HL-60 (cell line): ENCODE results near the gene CABP7.

Experiments used
- DNase-seq, 2 experiments: peaks; one replicate each; pipeline ENCODE4 v3.0.0-alpha.2; 2010 to 2020; ENCODE audit warnings: low read depth in 1 of 2, low spot score in 1 of 2
- H3K27ac ChIP-seq: fragments of 250-450 bp; sonication (Bioruptor Pico); replicated peaks from 2 replicates; pipeline ENCODE4 v1.5.1; 2020; ENCODE audit warnings: mild to moderate bottlenecking, moderate library complexity
- H3K27me3 ChIP-seq: fragments of 250-450 bp; sonication (Bioruptor Pico); 2 replicates; pipeline ENCODE4 v1.5.1; 2021; ENCODE audit warnings: mild to moderate bottlenecking, moderate library complexity; ENCODE audit not compliant: insufficient read depth, poor library complexity, severe bottlenecking
- H3K4me3 ChIP-seq: replicated peaks from 2 replicates; pipeline ENCODE4 v1.5.1; 2011; ENCODE audit warnings: mild to moderate bottlenecking, control low read depth, low read length; ENCODE audit not compliant: insufficient read depth
- GABPA ChIP-seq: IDR thresholded peaks from 2 replicates; pipeline ENCODE4 v1.6.1; 2012; ENCODE audit warnings: low read depth
- POLR2AphosphoS5 ChIP-seq: IDR thresholded peaks from 2 replicates; pipeline ENCODE4 v1.6.1; 2012; ENCODE audit warnings: low read depth
- SPI1 ChIP-seq: IDR thresholded peaks from 2 replicates; pipeline ENCODE4 v1.6.1; 2012; ENCODE audit warnings: low read depth, mild to moderate bottlenecking, borderline replicate concordance
- TF ChIP-seq, protein P1 (sequence below): IDR thresholded peaks from 2 replicates; pipeline ENCODE4 v1.6.1; 2012; ENCODE audit warnings: low read depth; ENCODE audit not compliant: insufficient replicate concordance
- TF ChIP-seq, protein P2 (sequence below): IDR thresholded peaks from one replicate; pipeline ENCODE4 v1.5.1; 2011; ENCODE audit warnings: low read length, control low read depth, inconsistent platforms; ENCODE audit not compliant: insufficient read depth

The CABP7 gene

DNA sequence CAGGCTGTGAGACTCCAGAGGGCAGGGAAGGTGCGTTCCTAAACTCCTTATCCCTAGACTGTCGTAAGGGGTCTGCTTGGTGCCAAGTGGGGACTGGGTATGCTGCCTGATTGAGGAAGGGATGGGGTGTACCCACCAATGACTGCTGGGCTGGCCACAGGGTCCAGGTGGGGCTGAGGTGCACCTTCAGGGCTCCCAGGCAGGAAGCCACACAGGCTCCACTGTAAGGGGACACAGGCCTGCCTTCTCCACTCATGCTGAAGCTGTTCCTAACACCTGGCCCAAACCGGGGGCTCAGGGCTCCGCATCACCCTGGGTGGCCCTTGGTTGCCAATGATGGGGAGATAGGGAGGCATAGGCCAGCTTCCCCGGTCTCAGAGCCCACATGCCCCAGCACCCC is 20.4 kb downstream of the CABP7 start:
- Histone ChIP-seq H3K27ac (no peak overlapping the region), H3K4me3 (no peak overlapping the region), H3K27me3 (no peaks in the 10 kb centered on the region)
- no peak for TF ChIP-seq POLR2AphosphoS5
- TF ChIP-seq, protein P1, sequence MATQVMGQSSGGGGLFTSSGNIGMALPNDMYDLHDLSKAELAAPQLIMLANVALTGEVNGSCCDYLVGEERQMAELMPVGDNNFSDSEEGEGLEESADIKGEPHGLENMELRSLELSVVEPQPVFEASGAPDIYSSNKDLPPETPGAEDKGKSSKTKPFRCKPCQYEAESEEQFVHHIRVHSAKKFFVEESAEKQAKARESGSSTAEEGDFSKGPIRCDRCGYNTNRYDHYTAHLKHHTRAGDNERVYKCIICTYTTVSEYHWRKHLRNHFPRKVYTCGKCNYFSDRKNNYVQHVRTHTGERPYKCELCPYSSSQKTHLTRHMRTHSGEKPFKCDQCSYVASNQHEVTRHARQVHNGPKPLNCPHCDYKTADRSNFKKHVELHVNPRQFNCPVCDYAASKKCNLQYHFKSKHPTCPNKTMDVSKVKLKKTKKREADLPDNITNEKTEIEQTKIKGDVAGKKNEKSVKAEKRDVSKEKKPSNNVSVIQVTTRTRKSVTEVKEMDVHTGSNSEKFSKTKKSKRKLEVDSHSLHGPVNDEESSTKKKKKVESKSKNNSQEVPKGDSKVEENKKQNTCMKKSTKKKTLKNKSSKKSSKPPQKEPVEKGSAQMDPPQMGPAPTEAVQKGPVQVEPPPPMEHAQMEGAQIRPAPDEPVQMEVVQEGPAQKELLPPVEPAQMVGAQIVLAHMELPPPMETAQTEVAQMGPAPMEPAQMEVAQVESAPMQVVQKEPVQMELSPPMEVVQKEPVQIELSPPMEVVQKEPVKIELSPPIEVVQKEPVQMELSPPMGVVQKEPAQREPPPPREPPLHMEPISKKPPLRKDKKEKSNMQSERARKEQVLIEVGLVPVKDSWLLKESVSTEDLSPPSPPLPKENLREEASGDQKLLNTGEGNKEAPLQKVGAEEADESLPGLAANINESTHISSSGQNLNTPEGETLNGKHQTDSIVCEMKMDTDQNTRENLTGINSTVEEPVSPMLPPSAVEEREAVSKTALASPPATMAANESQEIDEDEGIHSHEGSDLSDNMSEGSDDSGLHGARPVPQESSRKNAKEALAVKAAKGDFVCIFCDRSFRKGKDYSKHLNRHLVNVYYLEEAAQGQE: no peak
- no peak for TF ChIP-seq SPI1
- TF ChIP-seq, protein P2, sequence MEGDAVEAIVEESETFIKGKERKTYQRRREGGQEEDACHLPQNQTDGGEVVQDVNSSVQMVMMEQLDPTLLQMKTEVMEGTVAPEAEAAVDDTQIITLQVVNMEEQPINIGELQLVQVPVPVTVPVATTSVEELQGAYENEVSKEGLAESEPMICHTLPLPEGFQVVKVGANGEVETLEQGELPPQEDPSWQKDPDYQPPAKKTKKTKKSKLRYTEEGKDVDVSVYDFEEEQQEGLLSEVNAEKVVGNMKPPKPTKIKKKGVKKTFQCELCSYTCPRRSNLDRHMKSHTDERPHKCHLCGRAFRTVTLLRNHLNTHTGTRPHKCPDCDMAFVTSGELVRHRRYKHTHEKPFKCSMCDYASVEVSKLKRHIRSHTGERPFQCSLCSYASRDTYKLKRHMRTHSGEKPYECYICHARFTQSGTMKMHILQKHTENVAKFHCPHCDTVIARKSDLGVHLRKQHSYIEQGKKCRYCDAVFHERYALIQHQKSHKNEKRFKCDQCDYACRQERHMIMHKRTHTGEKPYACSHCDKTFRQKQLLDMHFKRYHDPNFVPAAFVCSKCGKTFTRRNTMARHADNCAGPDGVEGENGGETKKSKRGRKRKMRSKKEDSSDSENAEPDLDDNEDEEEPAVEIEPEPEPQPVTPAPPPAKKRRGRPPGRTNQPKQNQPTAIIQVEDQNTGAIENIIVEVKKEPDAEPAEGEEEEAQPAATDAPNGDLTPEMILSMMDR: no peak
- no peak for TF ChIP-seq GABPA
- DNase-seq: no peak

DNA sequence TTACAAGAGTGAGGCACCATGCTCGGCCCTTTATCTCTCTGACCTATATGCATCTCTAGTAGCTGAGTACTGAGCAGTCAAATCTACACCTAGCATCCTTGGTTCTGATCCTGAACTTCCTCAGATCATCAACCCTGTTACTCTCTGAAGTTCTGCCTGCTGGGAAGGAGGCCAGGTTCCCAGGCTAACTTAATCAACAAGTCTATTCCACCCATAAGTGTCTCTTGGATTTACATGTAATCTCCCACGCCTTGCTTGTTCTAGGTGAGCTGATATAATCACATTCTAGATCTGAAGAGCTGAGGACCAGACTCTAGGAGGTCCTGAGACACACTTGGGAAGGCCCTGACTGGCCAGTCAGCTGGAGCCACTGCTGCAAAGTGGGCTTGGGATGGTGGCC is 22.1 kb downstream of the CABP7 start:
- no peaks in the 10 kb centered on the region for H3K27me3 ChIP-seq
- no peak overlapping the region for H3K27ac ChIP-seq
- no peak for DNase-seq
- TF ChIP-seq SPI1: no peak
- TF ChIP-seq, protein P2: no peak
- TF ChIP-seq POLR2AphosphoS5: no peak
- TF ChIP-seq, protein P1: no peak
- no peak for TF ChIP-seq GABPA
- no peak overlapping the region for H3K4me3 ChIP-seq

DNA sequence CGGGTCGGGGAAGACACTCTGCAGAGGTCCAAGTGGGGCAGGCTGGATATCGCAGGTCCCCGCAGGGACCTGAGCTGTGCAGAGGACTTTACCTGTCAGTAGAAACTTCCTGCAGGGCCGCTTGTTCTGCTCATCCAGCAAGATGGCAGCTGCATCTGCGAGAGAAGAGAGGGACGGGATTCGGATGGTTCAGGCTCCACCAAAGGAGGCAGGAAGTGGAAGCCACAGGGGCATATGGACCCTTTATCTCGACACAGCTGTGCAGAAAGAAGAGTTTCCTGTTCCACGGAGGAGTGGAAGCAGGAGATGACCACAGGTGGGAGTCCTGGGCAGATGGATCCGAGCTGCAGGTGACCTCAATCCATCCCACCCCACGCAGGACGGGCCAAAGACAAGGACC is 22.5 kb downstream of the CABP7 start:
- H3K4me3 ChIP-seq: no peak overlapping the region
- no peaks in the 10 kb centered on the region for H3K27me3 ChIP-seq
- DNase-seq: no peak
- H3K27ac ChIP-seq: no peak overlapping the region
- TF ChIP-seq, protein P1: no peak
- no peak for TF ChIP-seq GABPA
- TF ChIP-seq POLR2AphosphoS5: no peak
- no peak for TF ChIP-seq SPI1
- TF ChIP-seq, protein P2: no peak
